ENCODE results near the gene MAST4.
"Not testable (repeated sequence)": the region's sequence is repeated elsewhere in the genome, so short reads cannot be mapped to it uniquely, and the experiment has no call there.

The MAST4 gene

GRCh38 chr5:67123819-67124218 is 527.6 kb downstream of the MAST4 start:
- no peak for DNase-seq (ENCODE audit: low read depth in 2 of 2)

- no peak for DNase-seq (ENCODE audit: low read depth in 2 of 2)
These were observed 528.4 kb downstream of the MAST4 start for GRCh38 chr5:67124556-67124955.

- DNase-seq (ENCODE audit: low read depth in 2 of 2), result not testable (repeated sequence)
These were observed 531.2 kb downstream of the MAST4 start for GRCh38 chr5:67127347-67127895.

- no peak for DNase-seq (ENCODE audit: low read depth in 2 of 2)
These were observed 533.6 kb downstream of the MAST4 start for GRCh38 chr5:67129768-67130167.

GRCh38 chr5:67133217-67133616 is 537.0 kb downstream of the MAST4 start:
- no peak for DNase-seq (ENCODE audit: low read depth in 2 of 2)

DNA sequence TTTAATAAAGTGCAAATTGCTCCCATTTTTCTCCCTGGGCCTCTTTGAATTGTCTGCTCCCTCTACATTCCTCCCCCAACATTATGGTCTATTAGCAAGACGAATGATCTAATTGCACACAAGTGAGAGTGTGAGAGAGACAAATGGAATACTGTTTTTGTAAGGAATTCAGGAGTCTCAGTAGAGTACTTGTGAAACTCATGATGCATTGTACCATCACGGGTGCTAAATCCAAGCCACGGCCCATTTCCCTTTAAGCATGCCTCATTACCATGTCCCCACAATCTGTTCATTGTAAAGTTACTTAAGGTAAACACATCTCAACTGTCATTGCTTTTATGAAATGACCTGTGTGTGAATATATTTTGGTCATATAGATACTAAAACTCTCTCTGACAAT is 537.6 kb downstream of the MAST4 start:
- DNase-seq (ENCODE audit: low read depth in 2 of 2), result no peak

DNA sequence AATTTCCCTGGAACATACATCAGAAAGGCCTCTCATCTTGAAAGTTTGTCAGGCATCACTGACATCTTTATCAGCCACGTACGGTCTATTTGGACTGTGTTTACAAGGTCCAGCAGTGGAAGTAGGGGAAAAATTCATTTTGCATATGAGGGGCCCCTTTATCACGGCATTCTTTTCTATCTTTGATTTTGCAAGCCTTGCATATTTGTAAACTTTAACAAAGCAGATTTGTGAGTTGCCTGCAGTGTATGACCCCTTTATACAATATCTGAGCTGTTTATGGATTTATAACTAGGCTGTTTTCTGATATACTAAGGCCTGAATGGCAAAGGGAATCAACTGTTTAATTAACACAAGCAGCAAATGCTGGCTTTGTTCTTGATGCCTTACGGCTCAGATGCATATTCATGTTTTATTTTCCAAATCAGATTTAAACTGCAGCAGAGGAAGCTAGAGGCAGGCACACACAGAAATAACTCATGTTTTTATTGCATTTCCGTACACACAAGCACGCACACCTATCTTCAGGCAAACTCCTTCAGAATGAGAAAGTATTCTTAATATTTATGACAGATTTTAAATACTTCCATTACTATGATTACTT is 539.3 kb downstream of the MAST4 start:
- no peak for DNase-seq (ENCODE audit: low read depth in 2 of 2)

DNA sequence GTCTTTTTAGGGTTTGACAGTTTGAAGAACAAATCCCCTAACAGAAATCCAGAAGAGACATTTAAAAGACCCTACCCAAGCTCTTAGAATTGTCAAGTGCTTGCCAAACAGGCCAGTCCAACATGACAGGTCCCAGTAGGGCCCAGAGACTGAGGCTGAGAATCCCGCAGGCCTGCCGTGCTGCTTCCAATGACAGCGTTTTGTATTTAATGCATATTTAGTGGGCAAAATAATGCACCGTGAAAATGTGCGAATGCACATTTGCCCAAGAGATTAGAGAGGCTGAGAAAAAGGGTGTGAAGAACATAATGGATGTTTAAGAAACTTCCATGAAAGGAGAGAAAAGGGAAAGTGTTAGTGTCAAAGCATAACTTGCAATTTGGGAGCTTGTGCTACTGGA is 542.8 kb downstream of the MAST4 start:
- DNase-seq (ENCODE audit: low read depth in 2 of 2), result no peak

- DNase-seq (ENCODE audit: low read depth in 2 of 2), result no peak
These were observed 544.2 kb downstream of the MAST4 start for GRCh38 chr5:67140413-67140812.

DNA sequence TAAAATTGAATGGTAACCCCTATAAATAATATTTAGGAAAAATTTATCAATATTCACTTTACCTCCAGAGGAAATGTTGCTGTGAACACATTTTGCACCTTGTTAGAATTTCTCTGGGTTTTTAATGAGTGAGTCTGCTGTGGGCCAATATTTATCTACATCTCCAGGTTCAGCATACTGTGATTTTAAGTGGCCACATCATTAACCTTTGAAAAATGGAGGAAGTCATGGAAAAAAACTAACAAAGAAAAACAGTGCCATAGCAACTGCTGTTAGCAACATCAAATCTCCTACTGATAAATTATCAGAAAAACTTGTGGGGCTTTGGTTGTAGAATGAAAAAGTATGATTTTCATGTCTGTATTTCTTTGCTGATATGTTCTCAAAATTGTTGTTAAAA is 545.5 kb downstream of the MAST4 start:
- DNase-seq (ENCODE audit: low read depth in 2 of 2), result no peak

DNA sequence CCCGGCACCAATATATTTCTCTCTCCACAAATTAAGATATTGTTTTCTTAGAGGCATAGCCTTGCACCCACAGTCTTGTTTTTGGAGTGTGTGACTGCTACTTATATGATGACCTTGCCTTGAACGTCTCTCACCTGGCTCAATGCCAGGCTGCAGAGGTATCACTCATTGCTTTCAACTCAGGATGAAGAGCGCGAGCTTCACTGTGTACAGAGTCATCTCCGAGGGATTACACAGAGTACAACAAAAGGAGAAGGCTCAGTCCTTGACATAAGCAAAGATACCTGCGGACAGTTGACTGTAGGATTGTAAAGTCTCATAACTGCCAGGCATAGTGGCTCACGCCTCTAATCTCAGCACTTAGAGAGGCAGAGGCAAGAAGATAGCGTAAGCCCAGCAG is 546.6 kb downstream of the MAST4 start:
- DNase-seq (ENCODE audit: low read depth in 2 of 2), result no peak

DNA sequence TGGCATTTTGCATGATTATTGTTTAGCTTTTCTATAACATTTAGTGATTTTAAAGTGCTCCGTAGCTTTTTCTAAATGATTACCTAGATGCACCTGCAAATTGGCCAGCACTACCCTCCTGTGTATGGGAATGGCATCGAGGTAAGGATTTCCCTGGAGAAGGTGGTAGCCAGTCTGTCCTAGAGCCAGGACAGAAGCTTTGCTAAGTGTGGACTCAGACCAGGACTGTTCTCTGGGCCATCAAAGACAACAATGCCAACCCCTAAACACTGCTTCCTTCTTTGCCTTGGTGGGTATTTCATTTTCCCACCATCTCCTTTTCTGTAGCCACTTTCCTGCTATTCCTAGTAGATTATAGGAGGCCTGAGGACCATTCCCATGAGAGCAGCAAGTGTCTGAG is 547.4 kb downstream of the MAST4 start:
- no peak for DNase-seq (ENCODE audit: low read depth in 2 of 2)

GRCh38 chr5:67144183-67144639 is 548.0 kb downstream of the MAST4 start:
- no peak for DNase-seq (ENCODE audit: low read depth in 2 of 2)

- no peak for DNase-seq (ENCODE audit: low read depth in 2 of 2)
These were observed 550.4 kb downstream of the MAST4 start for GRCh38 chr5:67146574-67146973.

DNA sequence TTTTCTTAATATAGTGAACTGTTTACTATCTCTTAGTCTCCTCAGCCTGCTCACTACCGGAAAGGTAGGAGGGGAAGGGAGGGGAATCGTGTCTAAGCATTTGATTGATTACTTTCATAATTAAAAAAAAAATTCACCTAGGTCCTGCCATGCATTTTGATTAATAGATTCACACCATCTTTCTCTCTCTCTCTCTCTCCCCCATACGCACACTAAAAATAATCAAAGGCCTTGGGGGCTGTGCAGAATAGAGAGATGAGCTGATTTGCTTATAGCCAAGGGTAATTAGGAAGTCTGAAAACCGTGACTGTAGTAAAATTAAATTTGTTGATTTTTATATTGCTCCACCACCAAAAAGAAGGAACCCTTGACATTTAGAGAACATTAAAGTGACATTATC is 550.8 kb downstream of the MAST4 start:
- DNase-seq (ENCODE audit: low read depth in 2 of 2), result no peak

DNA sequence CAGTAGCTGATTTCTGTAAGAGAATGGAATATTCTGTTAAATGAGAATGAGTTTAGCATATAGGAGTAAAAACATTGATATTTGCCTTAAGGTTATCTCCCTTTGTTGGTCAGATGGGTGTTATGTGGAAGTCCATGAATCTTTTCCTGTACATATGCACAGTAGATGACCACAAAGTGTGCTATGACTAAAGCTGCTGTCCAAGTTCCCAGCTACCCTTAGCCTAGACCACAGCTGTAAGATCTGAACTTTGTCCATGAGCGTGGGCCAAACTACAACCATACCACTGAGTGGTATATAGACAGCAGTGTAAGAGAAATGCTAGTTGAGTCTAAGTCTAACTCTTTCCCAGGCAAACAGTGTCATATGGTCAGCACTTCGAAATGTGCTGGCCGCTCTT is 551.6 kb downstream of the MAST4 start:
- no peak for DNase-seq (ENCODE audit: low read depth in 2 of 2)

- DNase-seq (ENCODE audit: low read depth in 2 of 2), result no peak
These were observed 553.1 kb downstream of the MAST4 start for GRCh38 chr5:67149057-67149950.

- DNase-seq (ENCODE audit: low read depth in 2 of 2), result no peak
These were observed 553.8 kb downstream of the MAST4 start for GRCh38 chr5:67149951-67150523.

GRCh38 chr5:67152400-67152799 is 556.2 kb downstream of the MAST4 start:
- DNase-seq (ENCODE audit: low read depth in 2 of 2), result no peak

DNA sequence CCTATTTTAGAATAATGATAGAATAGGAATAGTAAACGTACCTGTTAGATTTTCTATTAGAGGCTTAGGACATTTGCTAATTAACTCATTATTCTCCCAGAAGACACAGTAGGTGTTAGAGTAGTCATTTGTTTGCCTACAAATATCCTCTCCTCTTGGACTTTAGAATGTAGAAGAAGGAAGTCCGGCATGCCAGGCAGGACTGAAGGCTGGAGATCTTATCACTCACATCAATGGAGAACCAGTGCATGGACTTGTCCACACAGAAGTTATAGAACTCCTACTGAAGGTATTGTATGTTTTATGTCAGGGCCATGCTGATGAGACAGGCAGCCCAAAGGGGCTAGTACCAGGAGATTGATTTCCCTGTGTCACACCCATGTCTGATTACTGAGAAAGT is 557.1 kb downstream of the MAST4 start:
- no peak for DNase-seq (ENCODE audit: low read depth in 2 of 2)

- DNase-seq (ENCODE audit: low read depth in 2 of 2), result no peak
These were observed 558.5 kb downstream of the MAST4 start for GRCh38 chr5:67154556-67155206.

- DNase-seq (ENCODE audit: low read depth in 2 of 2), result peak in 1 of 2 experiments; percentile 45
These were observed 560.9 kb downstream of the MAST4 start for GRCh38 chr5:67156976-67157583.
